ENCODE results near the gene SPRR2D. TPM values are rescaled to one million over a fixed set of nuclear protein-coding genes. Genes with fewer than 3 reads are reported as not detected.

SPRR2D gene
- not detected for total RNA-seq

GRCh38 chr1:153040950-153041631, at the start of gene SPRR2D:
Gene SPRR2D (minus strand): TSS chr1:153041120. CDS start chr1:153040346, 774 bp downstream.
- Histone ChIP-seq H3K4me1 (no peaks in the 10 kb centered on the region), H3K27ac (no peak within 1 kb of the TSS), H3K27me3 (no peaks in the 10 kb centered on the region), H3K4me3 (no peak within 1 kb of the TSS), H3K9me3 (no peaks in the 10 kb centered on the region), H3K36me3 (no peaks in the 10 kb centered on the region)
- TF ChIP-seq CTCF (IDR thresholded peaks at IDR 0.05) (no peak), POLR2A (IDR thresholded peaks at IDR 0.05) (no peak)
- no peak for DNase-seq

- no peak for DNase-seq
- H3K4me1 ChIP-seq = no peaks in the 10 kb centered on the region
- H3K4me3 ChIP-seq = no peak overlapping the region
- H3K27ac ChIP-seq = no peak overlapping the region
- TF ChIP-seq POLR2A (IDR thresholded peaks at IDR 0.05) = no peak
- TF ChIP-seq CTCF (IDR thresholded peaks at IDR 0.05) = no peak
- no peaks in the 10 kb centered on the region for H3K27me3 ChIP-seq
- H3K36me3 ChIP-seq = no peaks in the 10 kb centered on the region
- no peaks in the 10 kb centered on the region for H3K9me3 ChIP-seq
Measured at GRCh38 chr1:153087652-153088051, 46.7 kb upstream of the SPRR2D start.

GRCh38 chr1:153081736-153082135, 40.8 kb upstream of the SPRR2D start:
- Histone ChIP-seq H3K4me3 (no peak overlapping the region), H3K27ac (no peak overlapping the region), H3K36me3 (no peaks in the 10 kb centered on the region), H3K9me3 (no peaks in the 10 kb centered on the region), H3K27me3 (no peaks in the 10 kb centered on the region), H3K4me1 (no peaks in the 10 kb centered on the region)
- DNase-seq = no peak
- no peak for TF ChIP-seq POLR2A (IDR thresholded peaks at IDR 0.05)
- no peak for TF ChIP-seq CTCF (IDR thresholded peaks at IDR 0.05)

- Histone ChIP-seq H3K27ac (no peak overlapping the region), H3K4me1 (no peaks in the 10 kb centered on the region), H3K27me3 (no peaks in the 10 kb centered on the region), H3K9me3 (no peaks in the 10 kb centered on the region), H3K36me3 (no peaks in the 10 kb centered on the region), H3K4me3 (no peak overlapping the region)
- no peak for DNase-seq
- TF ChIP-seq POLR2A (IDR thresholded peaks at IDR 0.05) (no peak), CTCF (IDR thresholded peaks at IDR 0.05) (no peak)
Measured at GRCh38 chr1:153072806-153073726, 32.1 kb upstream of the SPRR2D start.

- H3K9me3 ChIP-seq = no peaks in the 10 kb centered on the region
- no peak within 1 kb of the TSS for H3K4me3 ChIP-seq
- no peak for TF ChIP-seq POLR2A (IDR thresholded peaks at IDR 0.05)
- TF ChIP-seq CTCF (IDR thresholded peaks at IDR 0.05) = no peak
- no peak within 1 kb of the TSS for H3K27ac ChIP-seq
- no peak for DNase-seq
- no peaks in the 10 kb centered on the region for H3K4me1 ChIP-seq
- no peaks in the 10 kb centered on the region for H3K36me3 ChIP-seq
- no peaks in the 10 kb centered on the region for H3K27me3 ChIP-seq
Measured at GRCh38 chr1:153071511-153071910, 30.6 kb upstream of the SPRR2D start, which contains the start of gene SPRR2B. Gene SPRR2B (minus strand): TSS chr1:153071611. CDS start chr1:153070839, 772 bp downstream.

Measured in Peyer's patch (tissue), 4 donors.